HCT116 (cell line): ENCODE measurements around the gene BSPH1. TPM values are rescaled to one million over a fixed set of nuclear protein-coding genes. Genes with fewer than 3 reads are reported as not detected.

Experiments used
- ATAC-seq: fragments of 200-7000 bp; cut with Tn5 transposase; 2 replicates; pipeline ENCODE4 v1.9.1; 2020; ENCODE audit warnings: mild to moderate bottlenecking, moderate library complexity
- BruUV-seq: library from RNA; stranded (reverse); fragments of 400-500 nt; replicated peaks from 2 replicates; lab custom pipeline; 2021; lab: Mats Ljungman, UMichigan
- CTCF ChIA-PET: fragments of 300-600 bp; sonication (Branson Sonifier 250); formaldehyde crosslinking; loops from one replicate; lab custom pipeline; 2021; ENCODE audit warnings: antibody characterized with exemption; lab: Charles Lee
- POLR2A ChIA-PET: fragments of 300-600, 350-600 bp; sonication (Branson Sonifier 250); formaldehyde crosslinking; loops from one replicate; lab custom pipeline; 2021; ENCODE audit warnings: antibody characterized with exemption; lab: Charles Lee
- RAD21 ChIA-PET, 2 experiments: fragments of 300-600 bp; sonication (Branson Sonifier 250); formaldehyde crosslinking; loops; one replicate each; lab custom pipeline; 2023; ENCODE audit warnings: low total read pairs in 2 of 2; ENCODE audit not compliant: uncharacterized antibody in 2 of 2, unreplicated experiment in 2 of 2, low non-redundant PET in 1 of 2; lab: Charles Lee
- DNase-seq: peaks from one replicate; pipeline ENCODE4 v3.0.0-alpha.2; 2010; ENCODE audit warnings: low read depth, low spot score
- H2AFZ ChIP-seq: fragments of 200-600 bp; shearing (Covaris generic), sonication (generic); 2 replicates; pipeline ENCODE4 v1.6.1; 2017; ENCODE audit warnings: low read depth, mixed run types, mixed read lengths, antibody characterized with exemption, low read length; ENCODE audit not compliant: poor library complexity, severe bottlenecking
- H3K27ac ChIP-seq: 2 replicates; pipeline ENCODE4 v1.5.1; 2012; ENCODE audit warnings: low read depth, low read length
- H3K27me3 ChIP-seq: fragments of 200-600 bp; sonication (generic); 2 replicates; pipeline ENCODE4 v1.6.1; 2016; ENCODE audit warnings: mixed run types, low read length, mixed read lengths; ENCODE audit not compliant: insufficient read depth
- H3K36me3 ChIP-seq, 2 experiments: fragments of 200-500 bp in 1 of 2; fragments of 200-600 bp in 1 of 2; sonication (Bioruptor generic) in 1 of 2; sonication (generic) in 1 of 2; 2 replicates each; pipeline versions ENCODE4 v1.5.1 to v1.6.1; 2014 to 2016; ENCODE audit warnings: low read length in 2 of 2, inconsistent platforms in 1 of 2, mixed read lengths in 1 of 2, mixed run types in 1 of 2; ENCODE audit not compliant: insufficient read depth in 2 of 2, control insufficient read depth in 1 of 2
- H3K4me1 ChIP-seq, 2 experiments: fragments of 200-600 bp in 1 of 2; sonication (generic) in 1 of 2; 2 replicates each; pipeline versions ENCODE4 v1.5.1 to v1.6.1; 2012 to 2017; ENCODE audit warnings: low read length in 2 of 2, inconsistent platforms in 1 of 2, mild to moderate bottlenecking in 1 of 2, mixed read lengths in 1 of 2, mixed run types in 1 of 2, moderate library complexity in 1 of 2; ENCODE audit not compliant: insufficient read depth in 2 of 2, control insufficient read depth in 1 of 2
- H3K4me2 ChIP-seq: fragments of 200-600 bp; sonication (generic); 2 replicates; pipeline ENCODE4 v1.6.1; 2017; ENCODE audit warnings: mixed run types, low read length, mixed read lengths
- H3K4me3 ChIP-seq, 2 experiments: fragments of 200-600 bp in 1 of 2; sonication (generic) in 1 of 2; replicated peaks in 1 of 2; 2 replicates each; pipeline ENCODE4 v1.5.1; 2011 to 2016; ENCODE audit warnings: low read length in 2 of 2, control low read depth in 1 of 2, low read depth in 1 of 2, mild to moderate bottlenecking in 1 of 2, mixed read lengths in 1 of 2, mixed run types in 1 of 2
- H3K79me2 ChIP-seq: fragments of 200-600 bp; sonication (generic); 2 replicates; pipeline ENCODE4 v1.6.1; 2017; ENCODE audit warnings: mild to moderate bottlenecking, mixed run types, low read length, moderate library complexity, mixed read lengths; ENCODE audit not compliant: insufficient read depth
- H3K9ac ChIP-seq: fragments of 200-600 bp; sonication (generic); 2 replicates; pipeline ENCODE4 v1.6.1; 2016; ENCODE audit warnings: low read length, mixed read lengths
- H3K9me2 ChIP-seq: fragments of 200-600 bp; sonication (generic), shearing (Covaris generic); 2 replicates; pipeline ENCODE4 v1.6.1; 2017; ENCODE audit warnings: mixed run types, mild to moderate bottlenecking, moderate library complexity; ENCODE audit not compliant: insufficient read depth
- H3K9me3 ChIP-seq, 2 experiments: fragments of 200-500 bp in 1 of 2; fragments of 200-600 bp in 1 of 2; sonication (Bioruptor generic) in 1 of 2; sonication (generic) in 1 of 2; 2 replicates each; pipeline ENCODE4 v1.6.1; 2014 to 2017; ENCODE audit warnings: low read length in 2 of 2, mixed read lengths in 2 of 2, inconsistent platforms in 1 of 2, low read depth in 1 of 2, mild to moderate bottlenecking in 1 of 2, mixed run types in 1 of 2, moderate library complexity in 1 of 2; ENCODE audit not compliant: control insufficient read depth in 1 of 2, insufficient read depth in 1 of 2
- H4K20me1 ChIP-seq: fragments of 200-600 bp; sonication (generic), shearing (Covaris generic); 2 replicates; pipeline ENCODE4 v1.6.1; 2017; ENCODE audit warnings: mixed run types, mild to moderate bottlenecking, moderate library complexity; ENCODE audit not compliant: insufficient read depth
- CBX3 ChIP-seq: IDR thresholded peaks from 2 replicates; pipeline ENCODE4 v1.6.1; 2012; ENCODE audit warnings: low read depth
- CEBPB ChIP-seq: IDR thresholded peaks from 2 replicates; pipeline ENCODE4 v1.6.1; 2012; ENCODE audit warnings: low read depth
- CTCF ChIP-seq, 3 experiments: fragments of 200-600 bp in 1 of 3; sonication (generic) in 1 of 3; IDR thresholded peaks in 2 of 3; conservative IDR thresholded peaks in 1 of 3; 2 replicates each; pipeline ENCODE4 v1.5.1; 2012 to 2017; ENCODE audit warnings: low read depth in 2 of 3, low read length in 2 of 3, antibody characterized with exemption in 1 of 3, borderline replicate concordance in 1 of 3, control low read depth in 1 of 3, mild to moderate bottlenecking in 1 of 3, mixed read lengths in 1 of 3, mixed run types in 1 of 3, moderate library complexity in 1 of 3; ENCODE audit not compliant: insufficient read depth in 1 of 3
- ELF1 ChIP-seq: IDR thresholded peaks from 2 replicates; pipeline ENCODE4 v1.6.1; 2012; ENCODE audit warnings: low read depth, borderline replicate concordance
- EZH2phosphoT487 ChIP-seq: fragments of 200-600 bp; IDR thresholded peaks from 2 replicates; pipeline ENCODE4 v1.6.1; 2018; ENCODE audit warnings: antibody characterized with exemption, borderline replicate concordance
- FOSL1 ChIP-seq: IDR thresholded peaks from 2 replicates; pipeline ENCODE4 v1.6.1; 2012; ENCODE audit warnings: low read depth
- MAX ChIP-seq: IDR thresholded peaks from 2 replicates; pipeline ENCODE4 v1.6.1; 2012
- POLR2A ChIP-seq: IDR thresholded peaks from 2 replicates; pipeline ENCODE4 v1.7.0; 2011; ENCODE audit warnings: borderline replicate concordance; ENCODE audit not compliant: insufficient read depth, insufficient read length; ENCODE audit errors: extremely low read depth
- POLR2AphosphoS5 ChIP-seq: IDR thresholded peaks from 2 replicates; pipeline ENCODE4 v1.6.1; 2011; ENCODE audit warnings: mild to moderate bottlenecking, low read depth, low read length, moderate library complexity
- RAD21 ChIP-seq: IDR thresholded peaks from 2 replicates; pipeline ENCODE4 v1.6.1; 2012; ENCODE audit warnings: low read depth, mild to moderate bottlenecking
- REST ChIP-seq: IDR thresholded peaks from 2 replicates; pipeline ENCODE4 v1.6.1; 2012; ENCODE audit warnings: low read depth
- SIN3A ChIP-seq: IDR thresholded peaks from 2 replicates; pipeline ENCODE4 v1.6.1; 2012; ENCODE audit warnings: low read depth
- SP1 ChIP-seq: IDR thresholded peaks from 2 replicates; pipeline ENCODE4 v1.6.1; 2012; ENCODE audit warnings: low read depth
- SRF ChIP-seq: IDR thresholded peaks from 2 replicates; pipeline ENCODE4 v1.6.1; 2012; ENCODE audit warnings: low read depth
- ZFX ChIP-seq: fragments of 450-650 bp; IDR thresholded peaks from 2 replicates; pipeline ENCODE4 v1.6.1; 2017
- ZNF274 ChIP-seq: fragments of 200-500 bp; sonication (Bioruptor generic); IDR thresholded peaks from 2 replicates; pipeline ENCODE4 v1.6.1; 2014; ENCODE audit warnings: mild to moderate bottlenecking, low read depth, low read length, inconsistent platforms
- intact Hi-C: fragments of 100-400 bp; cut with micrococcal nuclease; formaldehyde crosslinking; loops from 2 replicates; pipeline ENCODE4 v1.10.0; 2022
- total RNA-seq: library from RNA; stranded (reverse); gene quantifications from one replicate; pipeline ENCODE4 v1.2.1, GENCODE V29; 2021; ENCODE audit not compliant: unreplicated experiment
- TF ChIP-seq, protein P1 (sequence below): IDR thresholded peaks from 2 replicates; pipeline ENCODE4 v1.6.1; 2011; ENCODE audit warnings: mild to moderate bottlenecking, low read length, moderate library complexity; ENCODE audit not compliant: insufficient replicate concordance; ENCODE audit errors: extremely low read depth

Gene BSPH1
- total RNA-seq, 1 experiment from 2014 or later: not detected

GRCh38 chr19:47991191-47991808, 670 bp downstream of the BSPH1 start (continued):
- TF ChIP-seq ELF1: no peak
- no peak for TF ChIP-seq SRF
- TF ChIP-seq POLR2AphosphoS5: no peak
- TF ChIP-seq MAX: no peak
- no peak for TF ChIP-seq ZNF274
- TF ChIP-seq ZFX: no peak

- ChIA-PET POLR2A (no interaction called here), RAD21 (interaction anchor here in 1 of 2 experiments (0.6 kb wide), 1 partner anchor 361 kb away, joined by 3 read pairs; no protein-coding TSS in a partner anchor), CTCF (interaction anchor here (1.1 kb wide), 1 partner anchor 9 kb away, joined by 4 read pairs; no protein-coding TSS in a partner anchor)
- no peaks in the 10 kb centered on the region for H3K27me3 ChIP-seq
- H3K36me3 ChIP-seq: no peaks in the 10 kb centered on the region
- H2AFZ ChIP-seq: no peak overlapping the region
- intact Hi-C loops: no loop called here
- H3K9me3 ChIP-seq: no peaks in the 10 kb centered on the region
- no peaks in the 10 kb centered on the region for H3K4me1 ChIP-seq
- no peak for DNase-seq
- H3K27ac ChIP-seq: no peak overlapping the region
- H3K9ac ChIP-seq: no peak overlapping the region
- TF ChIP-seq SIN3A (no peak), ZNF274 (no peak), ZFX (no peak), EZH2phosphoT487 (no peak), FOSL1 (no peak), RAD21 (no peak), ELF1 (no peak), CTCF (IDR thresholded peaks at IDR 0.05 in 2 of 3, conservative IDR thresholded peaks at IDR 0.05 in 1 of 3; ENCODE audit: borderline replicate concordance in 1 of 3, insufficient read depth in 1 of 3, low read depth in 2 of 3, low read length in 2 of 3) (no peak), SP1 (no peak), SRF (no peak), CEBPB (no peak), CBX3 (no peak), POLR2A (no peak), POLR2AphosphoS5 (no peak), REST (no peak)
- TF ChIP-seq, protein P1, sequence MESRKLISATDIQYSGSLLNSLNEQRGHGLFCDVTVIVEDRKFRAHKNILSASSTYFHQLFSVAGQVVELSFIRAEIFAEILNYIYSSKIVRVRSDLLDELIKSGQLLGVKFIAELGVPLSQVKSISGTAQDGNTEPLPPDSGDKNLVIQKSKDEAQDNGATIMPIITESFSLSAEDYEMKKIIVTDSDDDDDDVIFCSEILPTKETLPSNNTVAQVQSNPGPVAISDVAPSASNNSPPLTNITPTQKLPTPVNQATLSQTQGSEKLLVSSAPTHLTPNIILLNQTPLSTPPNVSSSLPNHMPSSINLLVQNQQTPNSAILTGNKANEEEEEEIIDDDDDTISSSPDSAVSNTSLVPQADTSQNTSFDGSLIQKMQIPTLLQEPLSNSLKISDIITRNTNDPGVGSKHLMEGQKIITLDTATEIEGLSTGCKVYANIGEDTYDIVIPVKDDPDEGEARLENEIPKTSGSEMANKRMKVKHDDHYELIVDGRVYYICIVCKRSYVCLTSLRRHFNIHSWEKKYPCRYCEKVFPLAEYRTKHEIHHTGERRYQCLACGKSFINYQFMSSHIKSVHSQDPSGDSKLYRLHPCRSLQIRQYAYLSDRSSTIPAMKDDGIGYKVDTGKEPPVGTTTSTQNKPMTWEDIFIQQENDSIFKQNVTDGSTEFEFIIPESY: no peak
- no peaks in the 10 kb centered on the region for H3K9me2 ChIP-seq
- no peak overlapping the region for H3K4me2 ChIP-seq
- no peaks in the 10 kb centered on the region for H4K20me1 ChIP-seq
- BruUV-seq: no TSS peak
- no peaks in the 10 kb centered on the region for H3K79me2 ChIP-seq
- no peak for ATAC-seq
- H3K4me3 ChIP-seq: no peak overlapping the region
Observed at GRCh38 chr19:47973529-47973928, 18.4 kb downstream of the BSPH1 start.
